NCI-H2227 (cell line): Measurements from ENCODE around the gene CDC42SE1.

ENCODE experiments used
- DNase-seq: peaks from one replicate; lab custom pipeline; 2025; ENCODE audit not compliant: unreplicated experiment; lab: John Stamatoyannopoulos, UW

The CDC42SE1 gene

DNA sequence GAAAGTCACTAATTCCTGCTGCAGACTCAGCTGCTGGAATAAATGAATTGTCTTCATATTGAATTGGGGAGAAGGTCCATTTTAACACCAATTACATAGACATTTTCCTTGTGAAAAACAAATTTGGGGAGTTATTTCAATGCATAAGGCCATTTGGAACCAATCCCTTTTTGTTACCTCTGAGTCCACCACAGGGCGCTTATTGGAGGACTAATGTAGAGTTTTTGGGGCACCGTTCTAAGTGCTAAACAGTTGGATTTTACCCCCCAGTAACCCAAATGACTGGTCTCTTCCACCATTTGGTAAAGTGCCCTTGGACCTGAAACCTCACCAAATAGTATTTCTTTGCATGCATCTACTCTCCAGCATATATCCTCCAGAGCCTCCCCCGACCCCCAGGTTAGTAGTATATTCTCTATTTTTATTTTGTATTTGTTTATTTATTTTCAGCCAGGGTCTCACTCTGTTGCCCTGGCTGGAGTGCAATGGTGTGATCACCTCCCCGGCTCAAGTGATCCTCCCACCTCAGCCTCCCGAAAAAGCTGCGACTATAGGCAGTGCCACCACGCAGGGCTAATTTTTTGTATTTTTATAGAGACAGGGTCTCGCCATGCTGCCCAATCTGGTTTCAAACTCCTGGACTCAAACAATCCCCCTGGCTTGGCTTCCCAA is 49.6 kb downstream of the CDC42SE1 start:
- no peak for DNase-seq

DNA sequence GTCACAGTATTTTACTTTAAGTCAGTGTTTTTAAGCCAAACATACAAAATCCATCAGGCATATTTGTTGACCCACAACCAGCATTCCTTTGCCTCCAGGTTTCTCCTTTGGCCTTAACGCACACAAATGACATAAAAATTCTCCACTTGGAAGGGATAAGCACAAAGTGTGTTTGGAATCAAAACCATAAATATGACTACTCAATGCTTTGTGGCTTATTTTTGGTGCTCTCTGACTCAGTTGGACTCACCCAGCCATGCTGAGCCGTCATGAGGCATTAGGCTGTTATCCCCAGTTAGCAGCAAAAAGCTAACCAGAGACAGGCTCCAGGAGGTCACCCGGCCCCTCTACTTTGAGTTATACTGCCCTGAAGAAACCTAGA is 50.2 kb downstream of the CDC42SE1 start:
- no peak for DNase-seq

- peak; percentile 99 for DNase-seq
Observed at GRCh38 chr1:151008244-151009205, 50.9 kb downstream of the CDC42SE1 start, which contains the start of gene PRUNE1. PRUNE1 (plus strand) TSS chr1:151008449; CDS start chr1:151008633, 184 bp downstream.

DNA sequence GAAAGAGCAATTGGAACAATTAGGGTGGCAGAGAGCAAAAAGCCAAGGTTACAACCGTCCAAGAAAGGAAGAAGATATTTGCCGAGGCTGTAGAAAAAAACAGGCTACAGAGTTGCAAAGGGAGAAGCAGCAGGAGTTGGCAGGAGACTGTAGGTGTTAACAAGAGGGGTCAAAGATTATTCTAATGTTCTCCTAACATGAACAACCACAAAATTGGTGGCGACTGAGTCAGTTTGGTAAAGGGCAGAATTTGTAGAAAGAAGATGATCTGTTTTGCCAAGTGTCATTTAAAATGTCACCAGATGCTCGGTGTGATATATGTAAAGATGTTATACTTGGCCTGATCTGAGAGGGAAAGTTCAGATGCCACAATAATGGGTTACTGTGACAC is 51.6 kb downstream of the CDC42SE1 start:
- DNase-seq: no peak

DNA sequence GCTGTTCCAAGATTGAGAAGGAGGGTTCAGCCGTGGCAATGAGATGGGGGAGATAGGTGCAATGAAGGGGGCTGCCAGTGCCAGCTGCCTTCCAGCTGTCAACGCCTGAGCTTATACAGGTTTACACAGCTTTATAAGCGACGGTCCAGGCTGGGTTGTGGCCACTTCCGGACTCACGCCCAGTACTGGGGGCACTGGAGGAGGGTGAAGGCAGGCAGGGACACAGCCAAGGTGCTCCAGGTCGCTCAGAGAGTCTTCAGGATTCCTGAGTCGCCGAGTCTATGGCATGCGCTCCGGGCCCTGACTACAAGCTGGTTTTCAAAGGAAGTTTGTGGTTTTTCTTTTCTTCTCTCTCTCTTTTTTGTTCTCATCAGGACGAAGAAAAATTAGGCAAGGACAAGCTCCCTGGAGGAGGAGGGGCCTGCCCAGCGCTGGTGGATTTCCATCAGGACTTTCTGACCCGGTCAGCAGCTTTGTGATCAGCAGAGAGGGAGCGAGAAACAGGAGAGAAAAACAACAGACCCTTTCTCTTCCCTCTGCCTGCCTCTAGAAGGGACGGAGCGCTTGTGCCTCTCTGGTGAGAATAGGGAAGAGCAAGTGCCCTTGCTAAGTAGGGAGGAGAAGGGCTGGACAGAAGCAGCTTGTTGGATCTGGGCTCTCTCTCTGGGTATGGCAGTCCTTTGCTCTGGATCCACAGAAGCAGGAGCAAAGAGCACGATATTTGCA is 52.9 kb downstream of the CDC42SE1 start, which contains the start of gene MINDY1:
Gene MINDY1, minus strand, starts transcription at position 576 of the 726 bp plus-strand sequence. CDS start 4,285 bp downstream, outside the sequence.
- DNase-seq: peak; percentile 83

DNA sequence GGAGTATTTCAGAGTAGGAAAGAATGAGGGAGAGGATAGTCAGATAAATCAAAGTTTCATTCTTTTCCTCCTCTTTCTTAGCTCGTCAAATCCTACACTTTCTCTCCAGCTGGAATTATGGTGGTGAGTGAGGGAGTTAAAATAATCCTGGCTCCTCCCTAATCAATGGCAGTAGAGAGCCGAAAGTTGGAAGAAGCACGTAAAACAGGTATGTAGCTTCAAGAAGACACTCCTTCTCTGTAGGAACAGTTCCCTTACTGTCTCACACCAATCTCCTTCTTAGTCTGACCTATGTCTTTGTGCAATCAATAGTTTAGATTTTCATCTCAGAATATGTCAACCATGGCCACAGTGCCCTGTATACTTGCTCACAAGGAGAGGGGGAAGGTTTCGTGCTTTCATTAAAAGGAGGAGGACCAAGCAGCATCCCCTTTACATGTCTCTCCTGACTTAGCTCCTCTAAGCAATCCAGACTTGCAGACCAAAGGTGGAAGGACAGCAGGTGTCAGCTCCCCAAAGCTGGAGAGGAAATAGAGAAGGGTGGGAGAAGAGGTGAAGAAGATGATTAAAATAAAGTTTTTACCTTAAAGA is 53.6 kb downstream of the CDC42SE1 start:
- no peak for DNase-seq

GRCh38 chr1:151003180-151003579 is 56.2 kb downstream of the CDC42SE1 start:
- DNase-seq: no peak

DNA sequence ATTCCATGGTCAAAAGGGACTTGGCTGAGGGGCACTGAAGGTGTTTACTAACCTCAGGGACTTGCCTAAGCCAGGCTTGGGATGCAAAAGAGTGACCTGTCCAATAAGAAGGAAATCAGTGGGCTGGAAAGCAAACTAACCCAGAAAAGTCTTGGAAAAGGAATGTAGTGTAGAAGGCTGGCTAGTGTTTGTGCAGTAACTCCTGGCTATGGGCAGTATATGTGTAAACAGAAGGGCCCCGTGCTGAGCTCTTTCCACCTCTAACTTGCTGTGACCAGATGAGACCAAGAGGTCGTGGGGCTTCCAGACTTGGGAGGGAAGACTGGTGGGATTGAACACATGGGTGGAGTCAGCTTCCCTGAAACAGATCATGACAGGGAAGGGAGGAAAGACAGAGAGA is 56.8 kb downstream of the CDC42SE1 start:
- DNase-seq: no peak

DNA sequence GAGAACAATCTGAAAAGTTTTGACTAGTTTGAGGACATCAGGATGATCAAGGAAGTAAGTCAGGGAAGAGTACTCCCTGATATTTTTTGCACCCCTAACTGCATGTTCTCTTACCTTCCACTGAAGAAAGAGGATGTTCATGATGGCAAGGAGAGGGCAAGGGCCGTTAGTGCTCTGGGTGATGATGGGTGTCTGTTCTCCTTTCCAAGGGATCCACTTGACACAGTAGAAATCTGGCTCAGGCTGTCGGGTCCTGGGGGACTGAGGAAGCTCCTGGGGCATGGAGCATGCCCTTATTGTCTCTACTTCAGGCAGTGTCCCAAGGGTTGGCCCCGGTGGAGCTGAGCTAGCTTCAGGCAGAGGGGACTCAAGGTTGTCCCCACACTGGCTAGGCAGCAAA is 57.4 kb downstream of the CDC42SE1 start:
- DNase-seq: no peak

GRCh38 chr1:151001602-151002001 is 57.8 kb downstream of the CDC42SE1 start:
- DNase-seq: peak; percentile 14
